Measurements from ENCODE around the gene UBA52. TPM values are rescaled to one million over a fixed set of nuclear protein-coding genes. Genes with fewer than 3 reads are reported as not detected.
"Not testable (repeated sequence)": the region's sequence is repeated elsewhere in the genome, so short reads cannot be mapped to it uniquely, and the experiment has no call there.

UBA52 gene
- total RNA-seq, 2 experiments from 2014 or later, result 1,648 to 1,705 TPM

GRCh38 chr19:18587962-18588610, 16.4 kb downstream of the UBA52 start:
- ChIA-PET POLR2A (interaction anchor here (0.5 to 2.7 kb wide), 9 partner anchors 10 to 247 kb away, joined by 3 to 34 read pairs (median 4); partner anchors contain the start of genes ELL, KXD1 and UBA52), CTCF (interaction anchor here (0.6 to 4.5 kb wide), 15 partner anchors 8 to 259 kb away, joined by 3 to 41 read pairs (median 3); partner anchors contain the start of genes ELL, FKBP8 and UBA52)

GRCh38 chr19:18588611-18589379, 17.1 kb downstream of the UBA52 start, which contains the start of gene REX1BD:
Gene REX1BD (plus strand): TSS chr19:18588798. CDS start chr19:18588802, 4 bp downstream.
- ChIA-PET CTCF (interaction anchor here (0.6 to 4.5 kb wide), 19 partner anchors 9 to 315 kb away, joined by 3 to 41 read pairs (median 4); partner anchors contain the start of genes ELL, FKBP8 and UBA52), POLR2A (interaction anchor here (0.5 to 2.7 kb wide), 14 partner anchors 11 to 330 kb away, joined by 3 to 34 read pairs (median 4); partner anchors contain the start of genes COPE, DDX49, ELL and KXD1)

GRCh38 chr19:18589380-18590272, 18.0 kb downstream of the UBA52 start:
- ChIA-PET CTCF (interaction anchor here (0.6 to 4.5 kb wide), 16 partner anchors 10 to 315 kb away, joined by 3 to 41 read pairs (median 4); partner anchors contain the start of genes ELL, FKBP8 and UBA52), POLR2A (interaction anchor here (0.6 to 2.7 kb wide), 13 partner anchors 11 to 330 kb away, joined by 3 to 34 read pairs (median 4); partner anchors contain the start of genes COPE, DDX49, ELL and UBA52)

- ChIA-PET POLR2A (interaction anchor here (0.7 kb wide), 1 partner anchor 251 kb away, joined by 10 read pairs; no protein-coding TSS in a partner anchor), CTCF (interaction anchor here (0.6 to 4.5 kb wide), 4 partner anchors 18 to 256 kb away, joined by 3 to 41 read pairs (median 4); partner anchors contain the start of gene UBA52)
These were observed 18.9 kb downstream of the UBA52 start for GRCh38 chr19:18590273-18591272.

GRCh38 chr19:18591735-18592385, 20.2 kb downstream of the UBA52 start:
- ChIA-PET CTCF (interaction anchor here (1.0 to 2.2 kb wide), 5 partner anchors 21 to 255 kb away, joined by 3 to 11 read pairs (median 3); partner anchors contain the start of gene UBA52), POLR2A (no interaction called here)

GRCh38 chr19:18592732-18593131, 21.1 kb downstream of the UBA52 start:
- CTCF ChIA-PET, result interaction anchor here (1.0 to 2.2 kb wide), 7 partner anchors 21 to 257 kb away, joined by 3 to 11 read pairs (median 3); no protein-coding TSS in a partner anchor
- POLR2A ChIA-PET, result not testable (repeated sequence)

GRCh38 chr19:18593367-18594095, 21.9 kb downstream of the UBA52 start:
- POLR2A ChIA-PET, result interaction anchor here (0.7 kb wide), 1 partner anchor 36 kb away, joined by 3 read pairs; the partner anchor contains the start of gene KXD1
- CTCF ChIA-PET, result interaction anchor here (0.7 to 2.7 kb wide), 18 partner anchors 12 to 257 kb away, joined by 3 to 17 read pairs (median 4); partner anchors contain the start of genes CRLF1, UBA52 and UPF1

- CTCF ChIA-PET, result interaction anchor here (0.7 to 2.7 kb wide), 16 partner anchors 13 to 256 kb away, joined by 3 to 17 read pairs (median 4); partner anchors contain the start of genes CRLF1, UBA52 and UPF1
- POLR2A ChIA-PET, result interaction anchor here (0.7 kb wide), 2 partner anchors 37 to 198 kb away, joined by 3 to 4 read pairs; partner anchors contain the start of gene KXD1
These were observed 22.6 kb downstream of the UBA52 start for GRCh38 chr19:18594096-18594823.

- ChIA-PET CTCF (interaction anchor here (1.1 to 2.7 kb wide), 9 partner anchors 13 to 252 kb away, joined by 3 to 17 read pairs (median 4); partner anchors contain the start of genes CRLF1, UBA52 and UPF1), POLR2A (no interaction called here)
These were observed 23.2 kb downstream of the UBA52 start for GRCh38 chr19:18594824-18595373.

- ChIA-PET CTCF (interaction anchor here (0.6 to 2.7 kb wide), 4 partner anchors 8 to 252 kb away, joined by 3 to 17 read pairs (median 6); no protein-coding TSS in a partner anchor), POLR2A (no interaction called here)
These were observed 23.8 kb downstream of the UBA52 start for GRCh38 chr19:18595475-18595874.

- POLR2A ChIA-PET, result no interaction called here
- CTCF ChIA-PET, result interaction anchor here (1.7 to 1.8 kb wide), 2 partner anchors 9 to 250 kb away, joined by 3 to 7 read pairs; no protein-coding TSS in a partner anchor
These were observed 25.1 kb downstream of the UBA52 start for GRCh38 chr19:18596752-18597157.

- POLR2A ChIA-PET, result no interaction called here
- CTCF ChIA-PET, result interaction anchor here (0.6 to 1.7 kb wide), 3 partner anchors 10 to 279 kb away, joined by 3 to 4 read pairs (median 4); no protein-coding TSS in a partner anchor
These were observed 26.4 kb downstream of the UBA52 start for GRCh38 chr19:18597809-18598660.

- CTCF ChIA-PET, result no interaction called here
- POLR2A ChIA-PET, result no interaction called here
These were observed 27.8 kb downstream of the UBA52 start for GRCh38 chr19:18599485-18599884.

Data from activated CD8-positive, alpha-beta memory T cell treated with anti-CD3 and anti-CD28 coated beads for 36 hours (primary cell).